GM10266 (cell line): Measurements from ENCODE around the gene LRRTM3.

Experiments used
- DNase-seq: peaks from one replicate; pipeline ENCODE4 v3.0.0; 2012; ENCODE audit errors: extremely low spot score
- TF ChIP-seq, protein P1 (sequence below): IDR thresholded peaks from 2 replicates; pipeline ENCODE4 v1.5.1; 2012; ENCODE audit warnings: mild to moderate bottlenecking, low read depth; ENCODE audit not compliant: control insufficient read depth, insufficient read depth; ENCODE audit errors: missing control alignments

The LRRTM3 gene

DNA sequence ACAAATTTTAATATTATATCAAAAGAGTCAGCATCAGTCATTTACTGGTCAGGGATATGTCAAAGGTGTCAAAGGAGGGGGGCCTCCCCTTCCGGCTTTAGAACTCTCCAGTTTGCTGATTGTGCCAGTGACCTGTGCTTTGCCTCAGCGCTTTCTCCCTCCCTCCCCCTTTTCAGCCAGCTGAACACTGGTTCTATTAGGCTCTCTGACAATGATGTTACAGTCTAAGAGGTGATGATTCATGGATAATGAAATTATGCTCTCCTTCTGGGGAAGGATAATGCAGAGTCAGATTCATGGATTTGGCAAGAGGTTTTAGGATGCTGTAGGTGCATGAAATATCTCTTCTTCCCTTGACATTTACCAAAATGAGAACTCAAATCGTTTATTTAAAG, 6.1 kb downstream of the LRRTM3 start:
- TF ChIP-seq, protein P1, sequence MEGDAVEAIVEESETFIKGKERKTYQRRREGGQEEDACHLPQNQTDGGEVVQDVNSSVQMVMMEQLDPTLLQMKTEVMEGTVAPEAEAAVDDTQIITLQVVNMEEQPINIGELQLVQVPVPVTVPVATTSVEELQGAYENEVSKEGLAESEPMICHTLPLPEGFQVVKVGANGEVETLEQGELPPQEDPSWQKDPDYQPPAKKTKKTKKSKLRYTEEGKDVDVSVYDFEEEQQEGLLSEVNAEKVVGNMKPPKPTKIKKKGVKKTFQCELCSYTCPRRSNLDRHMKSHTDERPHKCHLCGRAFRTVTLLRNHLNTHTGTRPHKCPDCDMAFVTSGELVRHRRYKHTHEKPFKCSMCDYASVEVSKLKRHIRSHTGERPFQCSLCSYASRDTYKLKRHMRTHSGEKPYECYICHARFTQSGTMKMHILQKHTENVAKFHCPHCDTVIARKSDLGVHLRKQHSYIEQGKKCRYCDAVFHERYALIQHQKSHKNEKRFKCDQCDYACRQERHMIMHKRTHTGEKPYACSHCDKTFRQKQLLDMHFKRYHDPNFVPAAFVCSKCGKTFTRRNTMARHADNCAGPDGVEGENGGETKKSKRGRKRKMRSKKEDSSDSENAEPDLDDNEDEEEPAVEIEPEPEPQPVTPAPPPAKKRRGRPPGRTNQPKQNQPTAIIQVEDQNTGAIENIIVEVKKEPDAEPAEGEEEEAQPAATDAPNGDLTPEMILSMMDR: no peak
- DNase-seq: no peak

DNA sequence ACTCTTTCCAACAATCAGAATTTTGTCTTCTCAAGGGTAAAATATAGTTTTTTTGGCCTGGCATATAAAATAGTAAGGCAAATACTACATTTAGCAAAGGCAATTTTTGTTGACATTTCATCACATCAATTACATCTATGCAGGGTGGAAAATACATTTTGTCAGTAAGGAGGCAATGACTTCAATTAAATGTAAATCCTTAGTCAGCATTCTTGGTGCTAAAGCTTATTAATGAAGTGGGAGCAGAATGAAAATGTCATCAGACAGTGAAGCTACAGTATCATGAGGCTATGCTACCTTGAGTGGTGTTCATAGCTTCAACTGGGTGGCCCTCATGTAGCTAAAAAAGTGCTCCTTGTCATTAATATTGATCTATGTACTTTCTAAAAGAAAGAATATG, 8.9 kb downstream of the LRRTM3 start:
- DNase-seq: no peak
- TF ChIP-seq, protein P1: no peak

DNA sequence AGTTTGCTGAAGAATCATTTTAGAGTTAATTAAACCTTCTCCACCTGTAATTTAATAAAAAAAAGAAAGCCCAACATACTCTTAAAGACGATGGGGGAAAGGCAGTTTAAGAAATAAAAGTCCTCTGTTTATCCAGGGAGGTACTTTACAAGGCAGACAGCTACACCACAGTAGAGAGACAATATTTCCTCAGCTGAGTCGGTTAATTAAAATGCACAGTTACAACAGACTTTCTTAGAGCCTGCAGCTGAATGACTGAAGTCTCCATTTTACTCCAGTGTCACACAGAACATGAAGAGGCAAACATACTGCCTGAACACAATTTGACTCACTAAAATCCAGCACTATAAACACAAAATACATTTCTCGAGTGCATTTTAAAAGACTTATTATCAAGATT, 15.1 kb downstream of the LRRTM3 start:
- DNase-seq: no peak
- TF ChIP-seq, protein P1: no peak

DNA sequence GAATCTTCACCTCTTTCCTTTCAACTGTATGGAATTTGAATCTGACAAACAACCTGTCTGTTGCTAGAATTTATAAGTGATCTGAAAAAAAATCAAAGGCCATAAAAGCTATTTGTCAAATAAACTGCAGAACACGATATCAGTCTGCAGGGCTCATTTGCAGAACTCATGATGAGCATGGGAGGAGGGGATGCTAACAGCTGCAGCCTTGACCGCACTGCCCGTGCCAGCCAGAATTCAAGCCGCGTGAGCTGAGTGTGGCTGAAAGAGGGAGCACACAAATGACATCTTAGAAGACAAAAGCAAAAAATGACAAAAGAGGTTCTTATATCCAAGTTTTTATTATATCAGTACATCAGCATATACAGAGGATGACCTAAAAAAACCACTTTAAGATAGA, 15.7 kb downstream of the LRRTM3 start:
- DNase-seq: no peak
- TF ChIP-seq, protein P1: no peak

DNA sequence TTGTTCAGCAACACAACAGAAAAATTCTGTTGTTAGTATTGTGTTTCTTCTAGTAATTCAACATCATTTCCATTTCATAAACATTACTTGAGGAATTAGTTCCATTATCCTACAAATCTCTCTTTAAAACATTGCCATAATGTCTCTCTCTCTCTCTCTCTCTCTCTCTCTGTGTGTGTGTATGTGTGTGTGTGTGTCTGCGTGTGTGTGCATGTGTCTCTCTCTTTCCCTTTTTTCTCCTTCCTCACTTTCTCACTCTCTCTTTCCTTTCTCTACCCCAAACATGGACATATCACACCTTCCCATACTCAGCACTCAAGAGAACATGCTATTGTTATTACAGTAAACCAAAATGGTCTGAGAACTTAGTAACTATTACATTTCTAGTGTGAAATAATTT, 16.6 kb downstream of the LRRTM3 start:
- TF ChIP-seq, protein P1: no peak
- no peak for DNase-seq

DNA sequence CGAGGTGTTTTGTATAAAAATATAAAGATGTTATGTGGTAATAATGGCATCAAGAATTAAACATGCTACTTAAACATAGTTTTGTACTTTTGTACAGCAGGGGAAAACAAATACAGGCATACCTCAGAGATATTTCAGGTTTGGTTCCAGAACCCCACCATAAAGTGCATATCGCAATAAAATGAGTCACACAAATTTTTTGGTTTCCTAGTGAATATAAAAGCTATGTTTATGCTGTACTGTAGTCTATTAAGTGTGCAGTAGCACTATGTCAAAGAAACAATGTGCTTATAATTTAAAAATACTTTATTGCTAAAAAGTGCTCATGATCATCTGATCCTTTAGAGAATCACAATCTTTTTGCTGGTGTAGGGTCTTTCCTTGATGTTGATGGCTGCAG, 17.8 kb downstream of the LRRTM3 start:
- DNase-seq: no peak
- TF ChIP-seq, protein P1: no peak

DNA sequence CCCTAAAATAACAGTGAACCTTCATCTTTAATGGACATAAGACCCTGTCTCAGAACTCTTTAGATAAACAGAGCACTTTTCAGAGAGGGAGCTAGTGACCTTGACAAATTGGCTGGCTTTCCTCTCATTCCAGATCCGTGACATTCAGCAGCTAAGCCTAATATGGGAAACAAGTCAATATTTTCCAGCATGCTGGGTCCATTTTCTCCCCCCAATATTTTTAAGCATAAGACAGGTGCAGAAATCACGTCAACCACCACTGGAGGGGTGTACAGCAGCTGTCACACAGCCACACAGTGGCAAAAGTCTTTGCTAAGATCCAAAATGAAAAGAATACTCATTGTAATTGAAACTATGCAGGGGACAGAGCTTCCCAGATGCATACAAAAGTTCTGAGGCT, 26.1 kb downstream of the LRRTM3 start:
- DNase-seq: no peak
- TF ChIP-seq, protein P1: no peak
